GM12872 (cell line): Measurements from ENCODE around the gene ADCY1.

Source experiments
- CTCF ChIP-seq: IDR thresholded peaks from 3 replicates; pipeline ENCODE4 v1.5.1; 2011; ENCODE audit warnings: low read depth, mild to moderate bottlenecking, low read length, moderate library complexity; ENCODE audit not compliant: insufficient read depth

The ADCY1 gene

DNA sequence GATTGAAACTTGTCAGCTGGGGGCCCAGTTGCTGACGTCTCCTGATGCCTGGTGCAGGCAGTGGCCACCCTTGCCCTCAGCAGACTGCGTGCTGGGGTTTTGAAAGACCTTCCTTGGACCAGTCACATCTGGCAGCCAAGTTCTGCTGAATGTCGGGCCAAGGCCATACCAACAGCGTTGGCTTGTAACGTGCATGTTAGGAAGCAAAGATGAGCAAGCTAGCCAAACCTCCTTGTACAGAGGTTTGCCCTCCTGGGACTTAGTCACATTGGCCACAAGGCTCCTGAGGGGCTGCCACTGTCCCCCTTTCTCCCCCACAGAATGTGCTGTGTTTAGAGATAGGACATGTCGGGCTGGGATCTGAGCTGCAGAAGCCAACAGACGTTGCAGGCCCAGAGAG, 49.0 kb downstream of the ADCY1 start:
- no peak for TF ChIP-seq CTCF

GRCh38 chr7:45623740-45624391, 49.7 kb downstream of the ADCY1 start:
- TF ChIP-seq CTCF, result no peak

DNA sequence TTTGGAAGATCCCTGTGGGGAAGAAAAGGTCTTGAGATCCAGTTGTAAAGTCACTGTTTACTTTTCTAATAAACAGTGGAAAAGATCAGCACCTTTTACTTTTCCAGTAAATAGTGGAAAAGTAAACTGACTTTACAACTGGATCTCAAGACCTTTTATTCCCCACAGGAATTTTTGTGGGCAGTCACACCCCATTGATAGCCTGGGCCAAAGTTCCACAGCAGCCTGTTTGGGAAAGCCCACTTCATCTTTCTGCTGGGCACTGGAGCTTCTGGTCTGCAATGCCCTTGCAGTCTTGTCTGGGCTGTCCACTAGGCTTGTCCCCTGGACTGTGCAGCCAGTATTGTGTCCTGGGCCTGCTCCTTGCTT, 50.2 kb downstream of the ADCY1 start:
- TF ChIP-seq CTCF, result no peak

DNA sequence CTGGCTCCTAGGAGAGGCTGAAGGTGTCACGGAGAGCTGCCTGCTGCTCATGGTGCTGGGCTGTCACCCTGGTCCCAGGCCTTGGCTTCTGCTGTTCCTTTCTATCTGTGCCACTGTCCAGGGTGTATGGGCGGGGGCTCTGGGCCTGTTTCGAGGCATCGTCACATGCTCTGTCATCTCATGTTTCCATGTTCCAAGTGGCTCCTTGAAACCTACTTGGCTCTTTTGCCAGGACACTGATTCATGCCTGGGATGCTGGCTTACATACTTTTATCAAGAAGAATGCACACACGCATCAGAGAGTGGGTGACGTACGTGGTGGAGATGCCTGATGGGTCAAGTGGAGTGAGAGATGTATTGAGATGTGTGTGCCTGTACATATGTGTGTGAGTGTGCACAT, 50.9 kb downstream of the ADCY1 start:
- no peak for TF ChIP-seq CTCF

DNA sequence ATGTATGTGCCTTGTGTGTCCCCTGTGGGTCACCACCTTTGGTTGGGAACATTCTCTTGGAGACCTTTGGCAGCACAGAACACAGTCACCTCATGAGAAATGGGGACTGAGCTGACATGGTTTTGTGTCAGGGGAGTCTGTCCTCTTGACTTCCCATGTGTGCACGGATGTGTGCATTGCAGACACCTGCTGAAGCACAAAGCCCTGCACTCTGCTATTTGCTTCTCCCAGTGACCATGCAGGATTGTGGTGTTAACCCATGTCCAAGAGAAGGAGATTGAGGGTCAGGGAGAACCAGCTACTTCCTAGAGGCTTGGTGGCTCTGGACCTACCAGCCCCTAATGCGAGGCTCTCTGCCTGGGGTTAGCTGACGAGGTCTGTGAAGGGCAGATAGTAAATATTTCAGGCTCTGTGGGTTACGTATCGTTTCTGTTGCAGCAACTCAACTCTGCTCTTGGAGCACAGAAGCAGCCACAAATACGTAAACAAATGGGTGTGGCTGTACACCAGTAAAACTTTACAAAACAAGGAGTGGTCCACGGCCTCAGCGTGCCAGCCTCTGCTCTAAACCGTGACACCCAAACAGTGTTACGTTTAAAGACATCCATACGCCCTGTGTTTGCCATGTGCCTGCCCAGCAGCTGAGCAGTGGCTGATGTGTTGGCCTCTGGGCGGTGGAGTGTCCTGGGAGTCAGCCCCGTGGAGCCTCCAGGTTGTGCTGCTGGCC, 51.7 kb downstream of the ADCY1 start:
- no peak for TF ChIP-seq CTCF

DNA sequence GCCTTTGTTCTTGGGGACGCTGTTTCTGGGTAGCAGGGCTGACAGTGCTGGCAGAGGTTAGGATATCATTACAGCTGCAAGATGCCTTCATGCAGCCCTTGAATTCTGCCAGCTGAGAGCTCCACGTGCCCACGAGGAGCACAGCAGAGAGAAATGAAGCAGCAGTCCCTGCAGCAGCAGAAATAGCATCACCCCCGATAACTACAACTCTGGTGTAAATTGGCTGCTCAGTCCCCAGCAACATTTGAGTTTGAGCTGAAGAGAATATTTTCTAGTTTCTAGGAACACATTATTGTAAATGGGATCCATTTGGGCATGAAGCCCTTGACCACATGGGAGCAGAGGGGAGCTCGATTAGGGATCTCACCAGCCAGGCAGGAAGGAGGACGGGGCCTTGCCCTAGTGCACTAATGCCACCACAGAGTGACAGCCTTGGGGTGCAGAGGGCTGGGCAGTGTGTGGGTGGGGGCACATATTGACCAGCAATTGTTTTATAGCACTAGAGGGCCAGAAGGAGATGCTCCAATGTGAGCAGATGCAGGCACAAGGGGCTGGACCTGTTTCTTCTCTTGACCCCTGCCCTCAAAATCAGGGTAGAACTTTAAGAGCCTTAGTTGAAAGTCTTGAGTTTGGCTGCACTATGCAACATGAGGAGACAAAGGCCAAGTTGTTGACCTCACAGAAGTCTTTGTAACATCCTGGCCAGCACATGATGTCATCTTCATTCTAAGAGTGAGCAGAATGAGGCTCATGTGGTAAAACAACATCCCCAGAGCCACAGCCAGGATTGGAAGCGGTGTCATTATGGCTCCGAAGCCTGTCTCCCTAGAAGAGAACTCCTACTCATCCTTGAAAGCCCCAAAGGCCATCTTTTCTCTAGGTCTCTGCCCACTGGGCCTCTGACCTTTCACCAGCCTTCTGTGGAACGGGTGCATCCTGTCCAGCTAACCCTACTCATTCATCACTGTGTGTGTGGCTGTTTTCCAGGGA, 52.6 kb downstream of the ADCY1 start:
- TF ChIP-seq CTCF, result no peak
